Endothelial cell of umbilical vein (primary cell): ENCODE data around the gene EBPL. TPM values are rescaled to one million over a fixed set of nuclear protein-coding genes. Genes with fewer than 3 reads are reported as not detected.

Source experiments
- BruUV-seq: library from RNA; stranded (reverse); fragments of 400-500 nt; replicated peaks from 2 replicates; lab custom pipeline; 2021; lab: Mats Ljungman, UMichigan
- CTCF ChIA-PET: fragments of 300-600, 350-600 bp; sonication (Branson Sonifier 250); formaldehyde crosslinking; loops from one replicate; lab custom pipeline; 2021; ENCODE audit warnings: antibody characterized with exemption, inconsistent platforms; lab: Charles Lee
- POLR2A ChIA-PET: fragments of 300-600, 350-600 bp; sonication (Branson Sonifier 250); formaldehyde crosslinking; loops from one replicate; lab custom pipeline; 2021; ENCODE audit warnings: antibody characterized with exemption, inconsistent platforms; lab: Charles Lee
- DNase-seq: peaks from one replicate; pipeline ENCODE4 v3.0.0-alpha.2; 2011; ENCODE audit warnings: low read depth, low spot score
- FAIRE-seq: peaks from 2 replicates; lab custom pipeline; 2011; peaks lifted over from hg19 to GRCh38; lab: Jason Lieb, UNC
- H2AFZ ChIP-seq: 2 replicates; pipeline ENCODE4 v1.6.0; 2012; ENCODE audit warnings: low read depth, low read length, control low read depth, inconsistent platforms
- H3K27ac ChIP-seq: 2 replicates; pipeline ENCODE4 v1.5.1; 2011; ENCODE audit warnings: low read depth, mild to moderate bottlenecking, control low read depth, low read length, moderate library complexity; ENCODE audit not compliant: insufficient read depth
- H3K27me3 ChIP-seq, 2 experiments: 2 replicates each; pipeline versions ENCODE4 v1.6.0 to v1.6.1; 2011; ENCODE audit warnings: low read length in 2 of 2, mixed read lengths in 1 of 2; ENCODE audit not compliant: control insufficient read depth in 2 of 2, insufficient read depth in 2 of 2
- H3K36me3 ChIP-seq, 2 experiments: 2 replicates in 1 of 2; 3 replicates in 1 of 2; pipeline ENCODE4 v1.5.1; 2011; ENCODE audit warnings: low read length in 2 of 2, mild to moderate bottlenecking in 1 of 2, moderate library complexity in 1 of 2; ENCODE audit not compliant: control insufficient read depth in 2 of 2, insufficient read depth in 2 of 2; ENCODE audit errors: extremely low read depth in 1 of 2
- H3K4me1 ChIP-seq: 3 replicates; pipeline ENCODE4 v1.5.1; 2011; ENCODE audit warnings: mild to moderate bottlenecking, low read length; ENCODE audit not compliant: control insufficient read depth, insufficient read depth; ENCODE audit errors: extremely low read depth
- H3K4me2 ChIP-seq: 2 replicates; pipeline ENCODE4 v1.6.1; 2011; ENCODE audit warnings: low read length, control low read depth, mixed read lengths; ENCODE audit not compliant: insufficient read depth
- H3K4me3 ChIP-seq, 3 experiments: fragments of 200-600 bp in 1 of 3; sonication (generic), shearing (Covaris generic) in 1 of 3; replicated peaks in 1 of 3; 2 replicates each; pipeline ENCODE4 v1.5.1; 2011 to 2016; ENCODE audit warnings: control low read depth in 3 of 3, low read length in 3 of 3, mild to moderate bottlenecking in 2 of 3, inconsistent platforms in 1 of 3, low read depth in 1 of 3, moderate library complexity in 1 of 3; ENCODE audit not compliant: insufficient read depth in 1 of 3
- H3K79me2 ChIP-seq: 2 replicates; pipeline ENCODE4 v1.6.0; 2012; ENCODE audit warnings: low read length, inconsistent platforms; ENCODE audit not compliant: control insufficient read depth, insufficient read depth
- H3K9ac ChIP-seq: replicated peaks from 2 replicates; pipeline ENCODE3; 2011; ENCODE audit warnings: low read length, control low read depth; ENCODE audit not compliant: insufficient read depth; ENCODE audit errors: extremely low read depth
- H3K9me1 ChIP-seq: replicated peaks from 3 replicates; pipeline ENCODE4 v1.6.0; 2011; ENCODE audit warnings: mild to moderate bottlenecking, low read length; ENCODE audit not compliant: control insufficient read depth, insufficient read depth; ENCODE audit errors: extremely low read depth
- H3K9me3 ChIP-seq: replicated peaks from 2 replicates; pipeline ENCODE4 v1.5.1; 2012; ENCODE audit warnings: low read length, inconsistent platforms; ENCODE audit not compliant: control insufficient read depth, insufficient read depth
- H4K20me1 ChIP-seq: replicated peaks from 2 replicates; pipeline ENCODE3; 2011; ENCODE audit warnings: mild to moderate bottlenecking, low read length; ENCODE audit not compliant: control insufficient read depth, insufficient read depth; ENCODE audit errors: extremely low read depth
- FOS ChIP-seq: IDR thresholded peaks from 2 replicates; pipeline ENCODE4 v1.6.1; 2011; ENCODE audit warnings: mild to moderate bottlenecking, low read length, moderate library complexity, borderline replicate concordance; ENCODE audit not compliant: insufficient read depth
- POLR2A ChIP-seq: IDR thresholded peaks from 2 replicates; pipeline ENCODE4 v1.6.1; 2012; ENCODE audit warnings: low read depth, mild to moderate bottlenecking, control low read depth, low read length
- dilution Hi-C: fragments of 300-500 bp; cut with MboI; formaldehyde crosslinking; loops from one replicate; pipeline ENCODE4 v1.15.0; 2019; ENCODE audit warnings: low sequenced_read_pairs; ENCODE audit not compliant: extremely low pct_ligation_motif_present
- intact Hi-C: fragments of 100-400 bp; cut with micrococcal nuclease; formaldehyde crosslinking; loops from one replicate; pipeline ENCODE4 v1.10.0; 2022
- polyA plus RNA-seq, 4 experiments: library from polyadenylated mRNA; depleted of rRNA in 3 of 4; stranded (reverse) in 3 of 4; unstranded in 1 of 4; fragments of >200 nt; gene quantifications; 2 replicates each; pipeline versions ENCODE4 v1.2.1 to v1.2.3, GENCODE V29; 2011 to 2012; ENCODE audit warnings: missing spikeins in 1 of 4
- total RNA-seq: library from RNA; stranded (reverse); gene quantifications from 2 replicates; pipeline ENCODE4 v1.2.3, GENCODE V29; 2021

Gene EBPL
- total and polyA plus RNA-seq, 2 donors (not counting 3 experiments of a cell fraction or from before 2014, with no cell fraction given) = 75.5 to 159 TPM

GRCh38 chr13:49664606-49665005, 26.7 kb downstream of the EBPL start:
- dilution Hi-C loops = no loop called here
- H3K4me3 ChIP-seq = no peak overlapping the region
- H3K9me1 ChIP-seq = no peaks in the 10 kb centered on the region
- intact Hi-C loops = loop anchor here (5.0 to 10.0 kb wide), 3 partner anchors 273 to 1408 kb away; partner anchors contain the start of gene SPRYD7
- H3K9me3 ChIP-seq = no peaks in the 10 kb centered on the region
- no peak overlapping the region for H3K9ac ChIP-seq
- no peaks in the 10 kb centered on the region for H3K4me1 ChIP-seq
- H3K79me2 ChIP-seq = peaks cover 2% of the 10 kb centered on the region
- BruUV-seq = no TSS peak
- H4K20me1 ChIP-seq = no peaks in the 10 kb centered on the region
- no peak overlapping the region for H3K4me2 ChIP-seq
- no peak for FAIRE-seq
- POLR2A ChIA-PET = no interaction called here
- H3K27me3 ChIP-seq = no peaks in the 10 kb centered on the region
- DNase-seq = no peak
- TF ChIP-seq FOS = no peak
- H3K36me3 ChIP-seq = peaks cover 4 to 14% of the 10 kb centered on the region in 2 experiments
- CTCF ChIA-PET = interaction anchor here (1.1 to 1.5 kb wide), 2 partner anchors 12 to 271 kb away, joined by 3 read pairs; partner anchors contain the start of gene SPRYD7
- H3K27ac ChIP-seq = no peak overlapping the region
- H2AFZ ChIP-seq = no peak overlapping the region

GRCh38 chr13:49657241-49657641, 34.0 kb downstream of the EBPL start:
- FAIRE-seq = no peak
- H2AFZ ChIP-seq = no peak overlapping the region
- TF ChIP-seq POLR2A (no peak), FOS (no peak)
- H3K9me1 ChIP-seq = no peaks in the 10 kb centered on the region
- H3K4me2 ChIP-seq = no peak overlapping the region
- H3K9ac ChIP-seq = no peak overlapping the region
- H3K9me3 ChIP-seq = no peaks in the 10 kb centered on the region
- ChIA-PET CTCF (no interaction called here), POLR2A (no interaction called here)
- intact Hi-C loops (no loop called here), dilution Hi-C loops (no loop called here)
- DNase-seq = no peak
- H3K79me2 ChIP-seq = no peaks in the 10 kb centered on the region
- BruUV-seq = no TSS peak
- no peak overlapping the region for H3K4me3 ChIP-seq
- H4K20me1 ChIP-seq = no peaks in the 10 kb centered on the region
- no peaks in the 10 kb centered on the region for H3K4me1 ChIP-seq
- H3K27ac ChIP-seq = no peak overlapping the region
- peaks cover 2 to 4% of the 10 kb centered on the region in 2 experiments for H3K36me3 ChIP-seq
- H3K27me3 ChIP-seq = no peaks in the 10 kb centered on the region
